ENCODE data around the gene MSRB2.

GRCh38 chr10:23148214-23148613 lies 52.8 kb downstream of the MSRB2 start:
- TF ChIP-seq CTCF (IDR thresholded peaks at IDR 0.05; ENCODE audit: low read length) (no peak), EZH2 (IDR thresholded peaks at IDR 0.05; ENCODE audit: borderline replicate concordance, low read length) (no peak)

All from OCI-LY1 (cell line).